DOHH2 (cell line): ENCODE results near the gene BSN.

Experiments used
- EZH2phosphoT487 ChIP-seq: fragments of 200-600 bp; sonication (generic); IDR thresholded peaks from 2 replicates; pipeline ENCODE4 v1.6.1; 2017; ENCODE audit warnings: borderline replicate concordance, mild to moderate bottlenecking, antibody characterized with exemption, low read length, moderate library complexity, mixed read lengths
- TF ChIP-seq, protein P1 (sequence below): fragments of 200-600 bp; sonication (generic); IDR thresholded peaks from one replicate; pipeline ENCODE4 v1.5.1; 2014; ENCODE audit warnings: antibody characterized with exemption, mild to moderate bottlenecking, low read depth, low read length; ENCODE audit not compliant: poor library complexity, severe bottlenecking

DNA sequence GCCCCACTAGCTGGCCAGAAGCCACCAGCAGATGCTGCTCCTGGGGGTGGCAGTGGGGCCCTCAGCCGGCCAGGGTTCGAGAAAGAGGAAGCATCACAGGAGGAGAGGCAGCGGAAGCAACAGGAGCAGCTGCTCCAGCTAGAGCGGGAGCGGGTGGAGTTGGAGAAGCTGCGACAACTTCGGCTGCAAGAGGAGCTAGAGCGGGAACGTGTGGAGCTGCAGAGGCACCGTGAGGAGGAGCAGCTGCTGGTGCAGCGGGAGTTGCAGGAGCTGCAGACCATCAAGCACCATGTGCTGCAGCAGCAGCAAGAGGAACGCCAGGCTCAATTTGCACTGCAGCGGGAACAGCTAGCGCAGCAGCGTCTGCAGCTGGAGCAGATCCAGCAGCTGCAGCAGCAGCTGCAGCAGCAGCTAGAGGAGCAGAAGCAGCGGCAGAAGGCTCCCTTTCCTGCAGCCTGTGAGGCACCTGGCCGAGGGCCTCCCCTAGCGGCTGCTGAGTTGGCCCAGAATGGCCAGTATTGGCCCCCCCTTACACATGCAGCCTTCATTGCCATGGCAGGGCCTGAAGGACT, 102.3 kb downstream of the BSN start:
- TF ChIP-seq, protein P1, sequence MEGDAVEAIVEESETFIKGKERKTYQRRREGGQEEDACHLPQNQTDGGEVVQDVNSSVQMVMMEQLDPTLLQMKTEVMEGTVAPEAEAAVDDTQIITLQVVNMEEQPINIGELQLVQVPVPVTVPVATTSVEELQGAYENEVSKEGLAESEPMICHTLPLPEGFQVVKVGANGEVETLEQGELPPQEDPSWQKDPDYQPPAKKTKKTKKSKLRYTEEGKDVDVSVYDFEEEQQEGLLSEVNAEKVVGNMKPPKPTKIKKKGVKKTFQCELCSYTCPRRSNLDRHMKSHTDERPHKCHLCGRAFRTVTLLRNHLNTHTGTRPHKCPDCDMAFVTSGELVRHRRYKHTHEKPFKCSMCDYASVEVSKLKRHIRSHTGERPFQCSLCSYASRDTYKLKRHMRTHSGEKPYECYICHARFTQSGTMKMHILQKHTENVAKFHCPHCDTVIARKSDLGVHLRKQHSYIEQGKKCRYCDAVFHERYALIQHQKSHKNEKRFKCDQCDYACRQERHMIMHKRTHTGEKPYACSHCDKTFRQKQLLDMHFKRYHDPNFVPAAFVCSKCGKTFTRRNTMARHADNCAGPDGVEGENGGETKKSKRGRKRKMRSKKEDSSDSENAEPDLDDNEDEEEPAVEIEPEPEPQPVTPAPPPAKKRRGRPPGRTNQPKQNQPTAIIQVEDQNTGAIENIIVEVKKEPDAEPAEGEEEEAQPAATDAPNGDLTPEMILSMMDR = peak; percentile 40
- no peak for TF ChIP-seq EZH2phosphoT487
